Esophagus muscularis mucosa (tissue), 4 donors: ENCODE results near the gene EDC4. TPM values are rescaled to one million over a fixed set of nuclear protein-coding genes. Genes with fewer than 3 reads are reported as not detected.

ENCODE experiments used
- DNase-seq: peaks from one replicate; pipeline ENCODE4 v3.0.0-alpha.2; 2017; ENCODE audit errors: extremely low spot score
- H3K27ac ChIP-seq, 4 donors: fragments of 200-600 bp; sonication (generic); replicated peaks in 1 of 4; 1 replicate in 3 of 4; 2 replicates in 1 of 4; pipeline ENCODE4 v1.5.1; 2016 to 2019; ENCODE audit warnings: mild to moderate bottlenecking in 1 of 4
- H3K27me3 ChIP-seq, 4 donors: fragments of 200-600 bp; sonication (generic); one replicate each; pipeline versions ENCODE4 v1.5.1 to v1.6.0; 2016 to 2019
- H3K36me3 ChIP-seq, 4 donors: fragments of 200-600 bp; sonication (generic); one replicate each; pipeline ENCODE4 v1.5.1; 2016 to 2019
- H3K4me1 ChIP-seq, 4 donors: fragments of 200-600 bp; sonication (generic); one replicate each; pipeline ENCODE4 v1.5.1; 2016 to 2019
- H3K4me3 ChIP-seq, 4 donors: fragments of 200-600 bp; sonication (generic); 1 replicate in 2 of 4; 2 replicates in 2 of 4; pipeline ENCODE4 v1.5.1; 2016 to 2019; ENCODE audit warnings: mild to moderate bottlenecking in 4 of 4, moderate library complexity in 1 of 4
- H3K9me3 ChIP-seq, 4 donors: fragments of 200-600 bp; sonication (generic); 1 replicate in 3 of 4; 2 replicates in 1 of 4; pipeline ENCODE4 v1.5.1; 2016 to 2019
- CTCF ChIP-seq, 3 experiments: fragments of 200-600 bp in 2 of 3; fragments of 450-650 bp in 1 of 3; sonication (generic) in 2 of 3; IDR thresholded peaks; one replicate each; pipeline ENCODE4 v1.5.1; 2017 to 2019; ENCODE audit warnings: antibody characterized with exemption in 3 of 3, mild to moderate bottlenecking in 2 of 3, moderate library complexity in 1 of 3
- EP300 ChIP-seq: sonication (generic); formaldehyde crosslinking; IDR thresholded peaks from one replicate; pipeline ENCODE4 v1.6.1; 2017; ENCODE audit warnings: antibody characterized with exemption
- POLR2A ChIP-seq: fragments of 450-650 bp; IDR thresholded peaks from one replicate; pipeline ENCODE4 v1.6.1; 2017; ENCODE audit warnings: antibody characterized with exemption, moderate library complexity, mild to moderate bottlenecking, low read depth
- POLR2AphosphoS5 ChIP-seq, 2 donors: sonication (generic); formaldehyde crosslinking; IDR thresholded peaks; one replicate each; pipeline ENCODE4 v1.6.1; 2017; ENCODE audit warnings: antibody characterized with exemption in 2 of 2
- WGBS: methylation state at CpG from one replicate; pipeline ENCODE4 v1.1.5; 2018; 5-methylcytosine and 5-hydroxymethylcytosine counted together
- intact Hi-C: fragments of 100-400 bp; cut with DNase I; formaldehyde crosslinking; loops from one replicate; pipeline ENCODE4 v1.15.1; 2023
- small RNA-seq, 3 donors: library from RNA; depleted of rRNA; stranded (forward); fragments of <200 nt; gene quantifications; one replicate each; pipeline ENCODE3, GENCODE V24; 2016
- total RNA-seq, 4 donors: library from RNA; depleted of rRNA; stranded (reverse); fragments of >200 nt; gene quantifications; one replicate each; pipeline versions ENCODE4 v1.1.0 to v1.2.1, GENCODE V29; 2016

EDC4 gene
- total RNA-seq, 4 donors from 2014 or later = 49.9 to 70.9 (median 52.0) TPM

GRCh38 chr16:67928561-67929364, 55.9 kb downstream of the EDC4 start:
- peaks cover 11 to 60% (median 59%) of the 10 kb centered on the region in 4 donors for H3K36me3 ChIP-seq
- 58% methylated on average over 7 of the region's 16 CpGs for WGBS
- intact Hi-C loops = loop anchor here (2.0 kb wide), 2 partner anchors 46 to 112 kb away; no protein-coding TSS in a partner anchor

GRCh38 chr16:67930191-67930590, 57.3 kb downstream of the EDC4 start:
- no peaks in the 10 kb centered on the region for H3K27me3 ChIP-seq
- intact Hi-C loops = no loop called here
- no peak for DNase-seq
- no peak overlapping the region for H3K27ac ChIP-seq
- H3K36me3 ChIP-seq = peaks cover 11 to 65% (median 61%) of the 10 kb centered on the region in 4 donors
- no peaks in the 10 kb centered on the region for H3K9me3 ChIP-seq
- H3K4me1 ChIP-seq = peaks cover 17 to 52% (median 38%) of the 10 kb centered on the region in 4 donors
- 96% methylated on average over 13 of the region's 14 CpGs for WGBS
- TF ChIP-seq CTCF (IDR thresholded peaks at IDR 0.05) = no peak
- no peak for TF ChIP-seq POLR2AphosphoS5 (IDR thresholded peaks at IDR 0.05)
- TF ChIP-seq POLR2A = no peak
- no peak for TF ChIP-seq EP300
- H3K4me3 ChIP-seq = no peak overlapping the region

More at GRCh38 chr16:67928561-67929364, 55.9 kb downstream of the EDC4 start:
- Histone ChIP-seq H3K4me3 (no peak overlapping the region), H3K27me3 (no peaks in the 10 kb centered on the region), H3K4me1 (peaks cover 12 to 52% (median 38%) of the 10 kb centered on the region in 4 donors), H3K9me3 (no peaks in the 10 kb centered on the region), H3K27ac (no peak overlapping the region)
- no peak for TF ChIP-seq EP300
- peak; percentile 6 to 35 for TF ChIP-seq POLR2AphosphoS5 (IDR thresholded peaks at IDR 0.05)
- TF ChIP-seq CTCF (IDR thresholded peaks at IDR 0.05) = peak; percentile 74 to 89 (median 83)
- TF ChIP-seq POLR2A = no peak
- DNase-seq = no peak

GRCh38 chr16:67930678-67931211, 57.9 kb downstream of the EDC4 start:
- intact Hi-C loops = no loop called here
- TF ChIP-seq POLR2A = no peak
- no peak for TF ChIP-seq CTCF (IDR thresholded peaks at IDR 0.05)
- no peak for TF ChIP-seq POLR2AphosphoS5 (IDR thresholded peaks at IDR 0.05)
- TF ChIP-seq EP300 = no peak
- no peak for DNase-seq
- Histone ChIP-seq H3K36me3 (peaks cover 11 to 65% (median 61%) of the 10 kb centered on the region in 4 donors), H3K27me3 (no peaks in the 10 kb centered on the region), H3K27ac (no peak overlapping the region), H3K4me3 (no peak overlapping the region), H3K9me3 (no peaks in the 10 kb centered on the region), H3K4me1 (peaks cover 20 to 50% (median 36%) of the 10 kb centered on the region in 4 donors)
- 93% methylated on average over 17 of the region's 17 CpGs for WGBS

Small RNA genes within 50 kb of the gene (small RNA-seq; reads per million reads assigned to genes)
- gene AC040162.2 = 0 reads per million in 3 donors
- 0 reads per million in 3 donors for gene NRN1L

Other genes with a start within 250 kb of the EDC4 start
- gene CARMIL2, start 227.9 kb upstream of the EDC4 start, total RNA-seq = 1 to 10 TPM in 1 of 4 donors, under 1 TPM in 3; 0.52 to 1.2 (median 0.76) TPM
- gene ACD, start 212.8 kb upstream of the EDC4 start, total RNA-seq = 10 to 100 TPM; 22.0 to 31.6 (median 29.3) TPM
- 10 to 100 TPM; 11.3 to 22.8 (median 16.0) TPM for gene PARD6A, start 212.1 kb upstream of the EDC4 start, total RNA-seq
- 10 to 100 TPM; 24.5 to 47.3 (median 35.6) TPM for gene ENKD1, start 206.3 kb upstream of the EDC4 start, total RNA-seq
- 10 to 100 TPM in 2 of 4 donors, 1 to 10 TPM in 2; 5.1 to 15.6 (median 9.1) TPM for gene C16orf86, start 206.2 kb upstream of the EDC4 start, total RNA-seq
- 10 to 100 TPM in 3 of 4 donors, 1 to 10 TPM in 1; 9.1 to 24.2 (median 20.8) TPM for gene GFOD2, start 153.7 kb upstream of the EDC4 start, total RNA-seq
- 10 to 100 TPM in 2 of 4 donors, 1 to 10 TPM in 2; 5.8 to 12.2 (median 8.6) TPM for gene RANBP10, start 66.5 kb upstream of the EDC4 start, total RNA-seq
- gene TSNAXIP1, start 66.2 kb upstream of the EDC4 start, total RNA-seq = 1 to 10 TPM in 3 of 4 donors, under 1 TPM in 1; 0.83 to 2.2 (median 1.1) TPM
- 100 to 1,000 TPM in 1 of 4 donors, 10 to 100 TPM in 3; 60.2 to 101 (median 78.3) TPM for gene THAP11, start 30.7 kb upstream of the EDC4 start, total RNA-seq
- gene NUTF2, start 26.1 kb upstream of the EDC4 start, total RNA-seq = 100 to 1,000 TPM; 101 to 246 (median 174) TPM
- gene CENPT, start 25.4 kb upstream of the EDC4 start, total RNA-seq = 10 to 100 TPM; 30.3 to 50.7 (median 33.2) TPM
- 1 to 10 TPM in 1 of 4 donors, under 1 TPM in 1, not detected in 2; 0.99 to 1.7 TPM for gene NRN1L, start 11.8 kb downstream of the EDC4 start, total RNA-seq
- 10 to 100 TPM; 16.1 to 35.4 (median 26.4) TPM for gene PSKH1, start 20.2 kb downstream of the EDC4 start, total RNA-seq
- gene CTRL, start 58.8 kb downstream of the EDC4 start, total RNA-seq = 1 to 10 TPM in 1 of 4 donors, under 1 TPM in 2, not detected in 1; 0.80 to 1.1 (median 0.99) TPM
- gene PSMB10, start 63.8 kb downstream of the EDC4 start, total RNA-seq = 10 to 100 TPM; 17.2 to 51.6 (median 36.1) TPM
- 10 to 100 TPM; 13.9 to 43.1 (median 22.0) TPM for gene LCAT, start 71.1 kb downstream of the EDC4 start, total RNA-seq
- 100 to 1,000 TPM in 1 of 4 donors, 10 to 100 TPM in 3; 65.8 to 142 (median 81.3) TPM for gene SLC12A4, start 95.6 kb downstream of the EDC4 start, total RNA-seq
- under 1 TPM in 1 of 4 donors, not detected in 3; 0.17 TPM for gene DPEP3, start 107.4 kb downstream of the EDC4 start, total RNA-seq
- 1 to 10 TPM; 1.4 to 5.5 (median 3.7) TPM for gene DPEP2, start 126.4 kb downstream of the EDC4 start, total RNA-seq
- gene DPEP2NB, start 142.9 kb downstream of the EDC4 start, total RNA-seq = not detected
- gene DDX28, start 150.2 kb downstream of the EDC4 start, total RNA-seq = 10 to 100 TPM in 1 of 4 donors, 1 to 10 TPM in 3; 5.0 to 10.1 (median 8.4) TPM
- gene DUS2, start 150.2 kb downstream of the EDC4 start, total RNA-seq = 10 to 100 TPM in 1 of 4 donors, 1 to 10 TPM in 3; 8.4 to 12.5 (median 9.7) TPM
- gene NFATC3, start 212.3 kb downstream of the EDC4 start, total RNA-seq = 10 to 100 TPM; 44.6 to 56.8 (median 50.8) TPM